HepG2 (cell line): ENCODE measurements around the gene ANK3.

ENCODE experiments used
- FOXA3 ChIP-seq: IDR thresholded peaks from 2 replicates; pipeline ENCODE4 v1.6.1; 2016; ENCODE audit warnings: missing genetic modification reagents, missing compliant biosample characterization
- NCOA1 ChIP-seq: sonication (generic); formaldehyde crosslinking; IDR thresholded peaks from 2 replicates; pipeline ENCODE4 v1.9.0; 2021; ENCODE audit warnings: missing genetic modification reagents
- NFRKB ChIP-seq: fragments of 450-650 bp; IDR thresholded peaks from 2 replicates; pipeline ENCODE4 v1.6.1; 2017
- REST ChIP-seq, 2 experiments: IDR thresholded peaks; 2 replicates each; pipeline ENCODE4 v1.6.1; 2011 to 2012; ENCODE audit warnings: low read length in 2 of 2, borderline replicate concordance in 1 of 2, low read depth in 1 of 2, mild to moderate bottlenecking in 1 of 2, moderate library complexity in 1 of 2
- SNRNP70 ChIP-seq: fragments of 200-400 bp; formaldehyde crosslinking; IDR thresholded peaks from 2 replicates; pipeline ENCODE4 v1.6.1; 2017; ENCODE audit warnings: mild to moderate bottlenecking, low read depth, low read length, moderate library complexity
- TARDBP ChIP-seq: sonication (generic); formaldehyde crosslinking; IDR thresholded peaks from 2 replicates; pipeline ENCODE4 v1.8.0; 2022; ENCODE audit warnings: mild to moderate bottlenecking, missing genetic modification reagents

- TF ChIP-seq NCOA1 (CRISPR knock-in tag) = no peak
- no peak for TF ChIP-seq SNRNP70
- no peak for TF ChIP-seq FOXA3
- TF ChIP-seq TARDBP (CRISPR knock-in tag) = no peak
- TF ChIP-seq REST (IDR thresholded peaks at IDR 0.05; ENCODE audit: borderline replicate concordance in 1 of 2, low read depth in 1 of 2, low read length in 2 of 2) = no peak
- TF ChIP-seq NFRKB = no peak
Measured at GRCh38 chr10:60105295-60105695, 284.4 kb downstream of the ANK3 start.
